Amniotic epithelial cell (primary cell): ENCODE results near the gene SEC14L6.
A peak's percentile ranks its signal among the peaks of the same experiment; 100 is the strongest.

ENCODE experiments used
- DNase-seq: peaks from one replicate; pipeline ENCODE4 v3.0.0-alpha.2; 2010; ENCODE audit warnings: low read depth

The SEC14L6 gene

DNA sequence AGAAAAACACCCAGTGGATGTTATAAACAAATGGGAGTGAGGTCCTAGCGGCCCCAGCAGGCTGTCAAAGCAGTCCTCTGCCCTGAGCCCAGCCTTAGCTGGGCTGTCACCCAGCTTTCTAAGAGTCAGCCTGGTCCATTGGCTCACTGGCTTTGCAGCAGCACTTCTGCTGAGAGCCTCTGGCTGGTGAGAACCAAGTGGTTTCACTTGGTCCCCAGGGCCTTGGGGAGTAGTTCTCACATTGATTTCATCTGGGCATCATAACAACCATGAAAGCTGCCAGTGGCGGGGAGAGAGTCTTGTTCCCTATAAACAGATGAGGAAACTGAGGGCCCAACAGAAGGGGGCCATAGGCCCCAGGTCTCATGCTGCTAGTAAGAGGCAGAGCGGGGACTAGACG, 11.4 kb downstream of the SEC14L6 start:
- no peak for DNase-seq

DNA sequence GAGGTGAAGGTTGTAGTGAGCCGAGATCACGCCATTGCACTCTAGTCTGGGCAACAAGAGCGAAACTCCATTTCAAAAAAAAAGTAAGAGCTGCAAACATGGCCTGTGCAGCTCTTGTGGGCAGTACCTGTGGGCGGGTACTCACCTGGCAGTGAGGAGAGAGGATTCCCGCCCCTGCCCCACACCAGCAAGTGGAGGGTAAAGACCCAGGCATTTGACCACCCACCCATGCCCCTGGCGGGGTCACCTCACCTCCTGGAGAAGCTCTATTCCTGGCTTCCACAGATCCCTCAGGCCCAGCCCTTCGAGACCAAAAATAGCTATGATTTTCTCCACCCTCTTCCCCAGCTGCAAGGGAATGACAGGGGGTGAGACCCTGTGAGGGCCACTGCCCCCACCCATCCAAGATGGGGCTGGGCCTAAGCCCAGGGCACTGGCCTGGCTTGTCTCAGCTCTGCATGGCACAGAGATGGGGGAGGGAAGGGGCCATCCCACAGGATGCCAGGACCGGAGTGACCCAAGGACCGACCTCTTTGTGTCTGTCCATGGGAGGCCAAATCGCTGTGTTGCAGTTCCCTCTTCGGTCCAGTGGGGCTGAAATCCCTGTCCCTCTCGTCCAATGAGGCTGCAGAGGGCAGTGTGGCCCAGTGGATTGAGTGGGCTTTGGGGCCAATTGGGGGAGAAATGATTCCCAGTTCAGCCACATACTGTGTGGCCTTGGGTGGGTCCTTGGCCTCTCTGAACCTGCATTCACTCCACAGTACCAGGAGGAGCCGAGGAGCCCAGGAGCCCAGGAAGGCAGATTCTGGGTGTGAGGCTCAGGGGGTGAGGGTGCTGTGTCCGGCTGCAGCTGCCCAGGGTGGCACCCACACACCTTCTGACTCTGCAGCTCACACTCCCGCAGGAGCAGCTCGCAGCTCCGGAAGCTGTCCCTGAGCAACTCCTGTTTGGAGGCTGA, 14.6 kb downstream of the SEC14L6 start:
- DNase-seq: no peak

DNA sequence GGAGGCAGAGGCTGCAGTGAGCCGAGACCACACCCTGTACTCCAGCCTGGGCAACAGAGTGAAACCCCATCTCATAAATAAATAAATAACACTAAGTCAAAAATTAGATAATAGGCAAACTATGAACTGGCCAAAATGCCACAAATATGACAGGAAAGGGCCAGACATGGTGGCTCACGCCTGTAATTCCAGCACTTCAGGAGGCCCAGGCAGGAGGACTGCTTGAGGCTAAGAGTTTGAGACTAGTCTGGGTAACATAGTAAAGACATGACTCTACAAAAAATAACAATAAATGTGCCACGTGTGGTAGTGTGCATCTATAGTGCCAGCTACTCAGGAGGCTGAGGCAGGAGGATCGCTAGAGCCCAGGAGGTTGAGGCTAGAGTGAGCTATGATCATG, 19.9 kb downstream of the SEC14L6 start:
- no peak for DNase-seq

DNA sequence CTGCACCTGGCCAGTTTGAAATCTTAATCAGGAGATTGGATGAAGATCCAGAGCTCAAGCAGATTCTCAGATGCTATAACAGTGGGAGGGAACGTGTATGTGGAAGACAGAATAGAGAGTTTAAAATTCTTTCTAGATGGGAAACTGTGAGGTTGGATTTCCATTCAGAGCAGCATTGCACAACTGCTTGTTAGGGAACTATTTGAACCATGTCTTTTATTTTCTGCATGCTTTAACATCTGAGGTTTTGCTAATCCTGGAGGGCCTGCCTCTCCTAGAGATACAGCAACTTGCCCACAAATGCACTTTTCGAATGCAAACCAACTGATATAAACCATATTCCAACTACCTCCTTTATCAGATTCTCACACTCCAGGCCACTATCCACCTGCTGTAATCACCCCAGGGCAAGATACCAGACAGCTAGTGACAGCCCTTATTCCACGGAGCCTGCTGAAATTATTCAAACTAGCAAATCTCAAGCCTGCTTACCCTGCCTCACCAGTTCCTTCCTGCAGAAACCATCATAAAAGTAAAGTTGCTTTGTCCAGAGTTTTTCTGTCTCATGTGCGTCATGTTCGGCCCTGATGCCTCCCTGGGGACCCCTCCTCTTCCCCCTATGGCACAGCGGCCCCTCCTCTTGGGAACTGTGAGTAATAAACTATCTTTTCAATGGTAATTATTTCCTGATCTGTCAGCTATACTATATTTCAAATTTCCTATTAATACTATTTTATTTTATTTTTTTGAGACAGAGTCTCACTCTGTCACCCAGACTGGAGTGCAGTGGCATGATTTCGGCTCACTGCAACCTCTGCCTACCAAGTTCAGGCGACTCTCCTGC, 22.7 kb downstream of the SEC14L6 start:
- peak; percentile 43 for DNase-seq

DNA sequence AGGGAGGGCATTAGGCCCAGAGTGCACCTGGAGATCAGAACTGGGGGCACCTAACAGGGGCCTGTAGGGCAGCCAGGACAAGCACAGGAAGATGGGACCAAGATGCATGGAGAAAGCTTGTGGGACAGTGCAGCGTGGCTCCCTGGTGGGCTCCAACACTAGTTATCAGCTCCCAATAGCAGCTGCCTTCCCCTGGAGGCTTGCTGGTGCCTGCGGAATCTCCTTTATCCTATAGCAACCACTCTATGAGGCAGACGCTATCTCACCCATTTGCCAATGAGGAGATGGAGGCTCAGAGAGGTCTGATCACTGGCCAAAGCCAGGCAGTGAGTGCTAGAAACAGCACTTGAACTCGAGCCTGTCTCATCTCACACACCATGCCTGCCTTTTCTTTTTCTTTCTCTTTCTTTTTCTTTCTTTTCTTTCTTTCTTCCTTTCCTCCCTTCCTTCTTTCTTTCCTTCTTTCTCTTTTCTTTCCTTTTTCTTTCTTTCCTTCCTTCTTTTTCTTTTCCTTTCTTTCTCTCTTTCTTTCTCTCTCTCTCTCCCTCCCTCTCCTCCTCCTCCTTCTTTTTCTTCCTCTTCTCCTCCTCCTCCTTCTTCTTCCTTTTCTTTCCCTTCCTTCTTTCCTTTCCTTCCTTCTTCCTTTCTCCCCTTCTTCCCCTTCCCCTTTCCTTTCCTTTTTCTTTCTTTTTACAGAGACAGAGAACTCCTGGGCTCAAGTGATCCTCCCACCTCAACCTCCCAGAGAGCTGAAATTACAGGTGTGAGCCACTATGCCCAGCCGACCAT, 25.0 kb downstream of the SEC14L6 start:
- no peak for DNase-seq

DNA sequence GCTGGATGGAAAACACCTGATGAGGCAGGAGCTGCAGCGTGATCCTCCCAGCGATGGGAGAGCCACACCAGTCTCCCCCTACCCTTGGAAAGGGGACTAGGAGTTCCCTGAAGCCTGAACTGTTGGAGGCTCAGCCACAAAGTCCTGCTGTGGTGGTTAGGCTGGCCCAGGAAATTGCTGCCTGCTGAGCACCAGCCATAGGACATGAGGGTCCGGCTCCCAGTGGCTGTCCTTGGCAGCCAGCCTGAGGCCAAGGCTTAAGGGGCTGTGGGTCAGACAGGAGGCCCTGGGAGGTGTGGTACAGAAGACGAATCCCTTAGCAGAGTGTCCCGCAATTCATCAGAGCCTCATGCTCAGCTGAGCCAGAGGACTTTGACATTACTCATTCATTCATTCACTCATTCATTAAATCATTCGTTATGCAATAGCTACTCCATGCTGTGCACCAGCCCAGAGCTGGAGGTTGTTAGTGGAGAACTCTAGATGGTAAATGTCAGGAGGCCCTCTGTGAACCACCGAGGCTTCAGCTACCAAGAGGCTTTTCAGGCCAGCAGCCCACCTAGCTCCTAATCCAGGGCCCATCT, 26.6 kb downstream of the SEC14L6 start:
- DNase-seq: no peak

DNA sequence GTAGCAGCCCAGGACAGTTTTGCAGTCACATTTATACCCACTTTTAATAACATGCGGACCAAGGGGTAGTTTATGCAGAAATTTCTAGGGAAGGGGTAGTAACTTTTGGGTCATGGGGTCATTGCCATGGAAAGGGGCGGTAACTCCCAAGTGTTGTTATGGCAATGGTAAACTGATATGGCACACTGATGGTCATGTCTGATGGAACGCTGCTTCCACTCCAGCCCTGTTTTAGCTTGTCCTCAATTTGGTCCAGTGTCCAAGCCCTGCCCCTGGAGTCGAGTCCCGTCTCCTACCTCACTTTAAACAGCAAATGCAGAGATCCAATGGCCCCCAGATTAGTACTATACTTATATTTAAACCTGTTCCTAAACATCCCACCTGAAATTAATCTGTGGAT, 29.8 kb downstream of the SEC14L6 start:
- DNase-seq: no peak

DNA sequence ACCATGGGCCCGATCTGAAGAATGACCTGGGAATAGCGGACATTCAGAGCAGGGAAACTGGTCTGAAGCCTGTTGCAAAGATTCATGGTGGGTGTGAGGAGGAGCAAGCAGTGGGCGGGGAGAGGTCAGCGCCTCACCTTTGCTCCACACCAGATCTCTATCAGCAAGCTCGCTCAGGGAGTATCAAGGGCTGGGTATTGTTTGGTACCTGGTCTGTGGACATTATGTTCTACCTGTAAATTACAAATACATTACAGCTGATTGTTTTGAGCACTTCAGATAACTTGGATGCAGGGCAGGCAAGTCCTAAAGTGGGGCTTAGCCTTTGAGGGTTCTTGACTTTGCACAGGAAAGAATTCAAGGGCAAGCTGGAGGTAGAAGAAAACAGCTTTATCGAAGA, 30.3 kb downstream of the SEC14L6 start:
- no peak for DNase-seq

DNA sequence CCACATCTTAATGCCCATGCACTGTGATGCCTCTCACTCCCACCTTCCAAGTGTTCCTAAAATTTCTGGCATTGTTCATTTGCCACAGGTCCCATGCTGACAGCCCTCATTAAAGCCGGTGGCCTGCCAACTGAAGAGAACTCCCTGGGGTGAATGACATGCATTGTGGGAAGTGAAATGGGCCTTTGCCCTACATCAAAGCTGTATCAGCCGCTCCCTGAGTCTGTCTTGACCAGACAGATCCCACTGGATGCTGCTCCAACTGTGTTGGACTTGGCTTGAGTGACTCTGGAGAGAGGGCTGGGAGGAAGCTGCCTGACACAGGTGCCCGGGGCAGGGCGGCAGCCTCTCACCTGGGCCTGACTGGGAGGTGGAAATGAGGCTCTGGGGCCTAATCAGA, 32.3 kb downstream of the SEC14L6 start:
- no peak for DNase-seq

DNA sequence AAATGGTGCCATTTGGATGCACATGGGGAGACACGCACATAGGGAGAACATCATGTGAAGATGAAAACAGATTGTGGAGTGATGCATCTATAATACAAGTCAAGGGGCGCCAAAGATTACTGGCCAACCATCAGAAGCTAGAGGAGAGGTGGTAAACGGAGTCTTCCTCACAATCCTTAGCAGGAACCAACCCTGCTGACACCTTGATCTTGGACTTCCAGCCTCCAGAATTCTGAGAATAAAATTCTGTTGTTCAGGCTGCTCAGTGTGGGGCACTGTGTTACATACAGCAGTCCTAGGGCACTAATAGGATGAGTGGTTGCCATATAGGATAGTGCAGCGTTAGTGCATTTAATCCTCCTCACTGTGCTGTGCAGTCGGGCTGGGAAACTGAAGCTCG, 33.1 kb downstream of the SEC14L6 start:
- no peak for DNase-seq

DNA sequence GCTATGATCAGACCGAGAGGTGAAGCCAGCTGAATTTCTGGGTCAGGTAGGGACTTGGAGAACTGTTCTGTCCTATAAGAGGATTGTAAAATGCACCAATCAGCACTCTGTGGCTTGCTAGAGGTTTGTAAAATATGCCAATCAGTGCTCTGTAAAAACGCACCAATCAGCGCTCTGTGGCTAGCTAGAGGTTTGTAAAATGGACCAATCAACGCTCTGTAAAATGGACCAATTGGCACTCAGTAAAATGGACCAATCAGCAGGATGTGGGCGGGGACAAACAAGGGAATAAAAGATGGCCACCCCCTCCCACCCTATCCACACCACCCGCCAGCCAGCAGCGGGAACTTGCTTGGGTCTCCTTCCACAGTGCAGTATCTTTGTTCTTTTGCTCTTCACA, 34.6 kb downstream of the SEC14L6 start:
- no peak for DNase-seq

DNA sequence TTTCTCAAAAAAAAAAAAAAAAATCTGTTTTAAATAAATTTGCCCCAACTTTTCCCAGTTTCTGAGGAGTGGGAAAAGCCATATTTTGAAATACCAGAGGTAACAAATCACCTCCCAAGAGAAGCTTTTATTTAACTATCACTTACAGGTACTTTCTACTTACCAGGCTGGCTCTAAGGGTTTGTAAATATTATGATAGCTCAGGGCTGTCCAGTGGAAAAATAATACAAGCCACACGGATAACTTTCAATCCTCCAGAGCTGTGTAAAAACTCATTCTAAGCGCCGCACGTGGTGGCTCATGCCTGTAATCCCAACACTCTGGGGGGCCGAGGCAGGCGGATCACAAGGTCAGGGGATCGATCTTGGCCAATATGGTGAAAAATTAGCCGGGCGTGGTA, 35.4 kb downstream of the SEC14L6 start:
- DNase-seq: no peak

DNA sequence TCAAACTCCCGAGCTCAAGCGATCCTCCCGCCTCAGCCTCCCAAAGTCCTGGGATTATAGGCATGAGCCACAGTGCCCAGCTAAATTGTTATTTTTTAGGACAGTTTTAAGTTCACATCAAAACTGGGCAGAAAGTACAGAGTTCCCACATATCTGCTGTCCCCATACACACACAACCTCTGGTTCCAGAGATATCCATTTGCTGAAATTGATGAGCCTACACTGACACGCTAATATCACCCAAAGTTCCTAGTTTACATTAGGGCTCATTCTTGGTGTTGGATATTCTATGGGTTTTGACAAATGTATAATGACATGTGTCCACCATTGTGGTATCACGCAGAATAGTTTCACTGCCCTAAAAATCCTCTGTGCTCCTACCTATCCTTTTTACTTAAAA, 38.3 kb downstream of the SEC14L6 start:
- no peak for DNase-seq

DNA sequence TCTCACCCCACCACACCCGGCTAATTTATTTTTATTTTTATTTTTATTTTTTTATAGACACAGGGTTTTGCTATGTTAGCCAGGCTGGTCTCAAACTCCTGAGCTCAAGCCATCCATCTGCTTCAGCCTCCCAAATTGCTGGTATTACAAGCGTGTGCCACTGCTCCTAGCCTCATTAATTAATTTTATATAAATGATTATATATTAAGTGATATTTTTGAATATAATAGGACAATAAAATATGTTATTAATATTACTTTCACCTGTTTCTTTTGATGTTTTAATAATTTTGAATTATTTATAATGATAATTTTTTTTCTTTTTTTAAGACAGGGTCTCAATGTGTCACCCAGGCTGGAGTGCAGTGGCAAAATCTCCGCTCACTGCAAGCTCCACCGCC, 38.9 kb downstream of the SEC14L6 start:
- no peak for DNase-seq

DNA sequence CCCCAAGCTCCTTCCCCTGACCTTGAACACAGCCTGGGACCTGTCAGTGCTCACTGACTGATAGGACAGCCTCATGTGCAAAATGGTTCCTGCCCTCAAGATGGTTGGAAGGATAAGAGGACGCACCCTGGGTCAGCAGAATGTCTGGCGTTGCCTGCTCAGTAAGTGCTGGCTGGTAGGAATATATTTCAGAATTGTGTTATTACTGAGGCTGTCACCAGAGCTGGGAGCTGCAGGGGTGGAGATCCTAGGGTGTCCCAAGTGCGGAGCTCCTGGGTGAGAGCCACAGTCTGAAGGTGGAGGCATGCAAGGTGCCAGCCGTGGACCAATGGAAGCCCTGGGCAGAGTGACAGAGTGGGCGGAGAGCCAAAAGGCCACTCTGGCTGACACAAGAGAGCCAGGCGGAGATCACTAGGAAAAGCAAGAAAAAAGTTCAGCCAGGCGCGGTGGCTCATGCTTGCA, 40.0 kb downstream of the SEC14L6 start:
- DNase-seq: no peak

DNA sequence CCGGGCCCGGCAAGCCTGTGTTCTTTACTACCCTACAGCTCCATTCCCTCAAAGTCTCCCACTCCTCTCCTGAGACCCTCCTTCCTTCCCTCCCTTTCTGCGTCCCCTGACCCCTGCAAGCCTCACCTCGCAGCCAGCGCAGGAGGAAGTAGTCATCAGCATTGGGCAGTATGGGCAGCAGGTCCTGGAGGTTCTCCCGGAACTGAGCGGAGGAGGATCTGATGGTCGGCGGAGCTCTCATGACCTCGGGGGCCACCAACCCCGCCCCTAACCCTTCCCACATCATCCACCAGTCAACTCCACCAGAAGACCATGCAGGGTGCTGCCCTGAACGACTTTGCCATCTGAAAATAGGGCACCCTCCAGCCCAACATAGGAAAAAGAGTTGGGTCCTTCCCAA, 43.0 kb downstream of the SEC14L6 start:
- DNase-seq: no peak

DNA sequence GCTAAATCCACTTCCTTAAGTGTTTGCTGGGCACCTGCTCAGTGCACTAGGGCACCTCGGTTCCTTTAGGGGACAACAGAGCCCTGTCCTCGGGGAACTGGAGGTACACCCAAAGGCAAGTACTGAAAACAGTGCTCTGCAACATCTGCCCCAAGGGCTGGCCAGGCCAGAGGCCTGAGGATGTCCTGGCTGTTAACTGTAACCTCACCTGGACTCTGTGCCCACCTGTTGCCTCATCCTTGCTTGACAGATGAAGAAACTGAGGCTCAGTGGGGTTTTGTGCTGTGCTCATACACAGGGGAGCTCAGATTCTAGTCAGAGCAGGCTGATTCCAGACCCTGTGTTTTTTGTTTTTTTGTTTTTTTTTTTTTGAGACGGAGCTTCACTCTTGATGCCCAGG, 43.6 kb downstream of the SEC14L6 start:
- no peak for DNase-seq

DNA sequence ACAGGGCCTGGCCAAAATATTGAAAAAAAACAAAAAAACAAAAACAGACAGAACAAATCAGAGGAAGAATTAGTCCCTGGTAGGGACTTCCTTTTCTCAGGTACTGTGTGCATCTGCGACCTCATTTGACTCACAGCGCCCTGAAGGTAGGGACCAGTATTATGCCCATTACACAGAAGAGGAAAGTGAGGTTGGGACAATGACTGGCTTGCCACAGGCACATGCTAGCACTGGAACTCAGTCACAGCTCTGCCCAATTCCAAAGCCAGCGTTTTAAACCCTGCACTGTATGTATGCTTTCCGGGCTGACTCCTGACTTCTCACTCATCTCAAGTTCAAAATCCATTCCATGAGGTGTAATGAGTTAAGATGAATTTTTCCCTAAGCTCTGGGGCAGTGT, 44.4 kb downstream of the SEC14L6 start:
- DNase-seq: no peak

DNA sequence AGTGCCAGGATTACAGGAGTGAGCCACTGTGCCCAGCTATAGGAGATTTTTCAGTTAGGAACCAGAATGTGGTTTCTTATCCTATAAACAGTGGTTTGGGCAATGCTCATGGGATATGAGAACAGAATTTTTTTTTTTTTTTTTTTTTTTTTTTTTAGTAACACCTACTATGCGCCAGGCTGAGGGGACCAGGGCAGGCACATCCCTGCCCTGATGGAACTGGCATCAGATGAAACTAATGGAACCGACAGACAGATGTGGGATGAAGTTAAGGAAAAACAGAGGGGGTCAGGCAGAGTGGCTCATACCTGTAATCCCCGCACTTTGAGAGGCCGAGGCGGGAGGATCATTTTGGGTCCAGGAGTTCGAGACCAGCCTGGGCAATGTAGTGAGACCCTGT, 45.9 kb downstream of the SEC14L6 start:
- DNase-seq: no peak

DNA sequence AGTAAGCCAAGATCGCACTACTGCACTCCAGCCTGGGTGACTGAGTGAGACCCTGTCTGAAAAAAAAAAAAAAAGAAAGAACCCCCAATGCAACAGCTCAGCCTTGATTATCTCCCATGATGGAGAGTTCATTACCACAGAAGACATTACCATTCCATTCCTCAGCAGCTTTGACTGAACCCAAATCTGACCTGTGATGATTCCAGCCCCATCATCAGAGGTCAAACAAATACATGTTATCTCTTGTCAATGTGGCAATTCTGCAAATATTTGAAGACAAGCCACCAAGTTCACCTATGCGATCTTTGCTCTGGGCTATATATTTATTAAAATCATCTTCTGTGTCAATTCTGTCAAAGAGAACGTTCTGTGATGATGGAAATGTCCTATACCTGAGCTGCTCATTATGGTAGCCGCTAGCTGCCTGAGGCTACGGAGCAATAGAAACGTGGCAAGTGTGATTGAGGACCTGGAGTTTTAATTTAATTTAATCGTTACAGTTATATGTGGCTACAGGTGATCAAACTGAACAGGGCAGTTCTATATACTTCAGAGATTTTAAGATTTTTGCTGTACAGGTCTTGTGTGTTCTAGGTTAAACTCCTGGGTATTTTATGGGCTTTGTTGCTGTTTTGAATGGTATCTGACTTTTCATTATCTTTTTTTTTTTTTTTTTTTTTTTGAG, 48.9 kb downstream of the SEC14L6 start:
- no peak for DNase-seq

DNA sequence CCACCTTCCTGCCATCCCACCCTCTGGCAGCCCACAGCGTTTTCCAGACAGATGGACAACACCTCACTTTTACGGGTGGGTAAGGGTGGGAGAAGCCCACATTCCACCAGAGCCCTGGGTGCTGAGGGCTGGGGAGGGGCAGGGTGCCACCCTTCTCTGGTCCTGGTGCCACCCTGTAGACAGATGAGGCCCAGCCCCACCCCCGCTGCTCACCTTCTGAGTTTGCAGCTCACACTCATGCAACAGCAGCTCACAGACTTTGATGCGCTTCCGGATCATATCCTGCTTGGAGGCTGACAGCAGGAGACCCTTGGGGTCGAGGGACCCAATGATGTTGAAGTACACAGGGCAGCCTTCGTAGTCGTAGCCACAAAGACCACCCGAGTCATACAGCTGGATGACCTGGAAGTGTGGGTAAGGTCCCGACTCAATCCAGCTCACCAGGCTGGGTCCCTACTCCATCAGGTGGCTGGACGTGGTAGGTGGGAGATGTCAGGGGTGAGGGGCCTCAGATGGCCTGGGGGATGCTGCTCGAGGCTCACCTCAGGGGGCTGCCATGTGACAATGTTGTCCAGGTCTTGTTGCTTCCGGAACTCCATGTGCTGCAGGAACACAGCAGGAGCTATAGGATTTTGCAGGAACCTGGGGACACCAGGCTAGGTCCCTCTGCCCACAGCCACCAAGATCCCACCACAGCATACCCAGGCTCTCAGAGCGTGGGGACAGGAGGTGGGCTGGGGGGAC, 51.3 kb downstream of the SEC14L6 start:
- DNase-seq: no peak
